Measurements from ENCODE around the gene TMEM18. TPM values are rescaled to one million over a fixed set of nuclear protein-coding genes. Genes with fewer than 3 reads are reported as not detected.
A peak's percentile ranks its signal among the peaks of the same experiment; 100 is the strongest.

Gene TMEM18
- polyA plus RNA-seq, 1 donor from 2014 or later: 58.6 TPM

- no peaks in the 10 kb centered on the region for H3F3A ChIP-seq (ENCODE audit: insufficient read depth, low read length, poor library complexity, severe bottlenecking)
- H3K9ac ChIP-seq (ENCODE audit: low read length): no peak overlapping the region
- TF ChIP-seq EZH2 (IDR thresholded peaks at IDR 0.05; ENCODE audit: borderline replicate concordance, insufficient read depth, low read length, poor library complexity, severe bottlenecking) (no peak), TAF1 (IDR thresholded peaks at IDR 0.05; ENCODE audit: low read depth) (no peak), MXI1 (conservative IDR thresholded peaks at IDR 0.05; ENCODE audit: poor library complexity, severe bottlenecking) (no peak), POLR2AphosphoS5 (IDR thresholded peaks at IDR 0.05) (no peak), EP300 (conservative IDR thresholded peaks at IDR 0.05; ENCODE audit: poor library complexity, severe bottlenecking) (no peak), RAD21 (conservative IDR thresholded peaks at IDR 0.05) (no peak), SMC3 (conservative IDR thresholded peaks at IDR 0.05; ENCODE audit: poor library complexity) (no peak)
- TF ChIP-seq, protein P1, sequence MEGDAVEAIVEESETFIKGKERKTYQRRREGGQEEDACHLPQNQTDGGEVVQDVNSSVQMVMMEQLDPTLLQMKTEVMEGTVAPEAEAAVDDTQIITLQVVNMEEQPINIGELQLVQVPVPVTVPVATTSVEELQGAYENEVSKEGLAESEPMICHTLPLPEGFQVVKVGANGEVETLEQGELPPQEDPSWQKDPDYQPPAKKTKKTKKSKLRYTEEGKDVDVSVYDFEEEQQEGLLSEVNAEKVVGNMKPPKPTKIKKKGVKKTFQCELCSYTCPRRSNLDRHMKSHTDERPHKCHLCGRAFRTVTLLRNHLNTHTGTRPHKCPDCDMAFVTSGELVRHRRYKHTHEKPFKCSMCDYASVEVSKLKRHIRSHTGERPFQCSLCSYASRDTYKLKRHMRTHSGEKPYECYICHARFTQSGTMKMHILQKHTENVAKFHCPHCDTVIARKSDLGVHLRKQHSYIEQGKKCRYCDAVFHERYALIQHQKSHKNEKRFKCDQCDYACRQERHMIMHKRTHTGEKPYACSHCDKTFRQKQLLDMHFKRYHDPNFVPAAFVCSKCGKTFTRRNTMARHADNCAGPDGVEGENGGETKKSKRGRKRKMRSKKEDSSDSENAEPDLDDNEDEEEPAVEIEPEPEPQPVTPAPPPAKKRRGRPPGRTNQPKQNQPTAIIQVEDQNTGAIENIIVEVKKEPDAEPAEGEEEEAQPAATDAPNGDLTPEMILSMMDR (IDR thresholded peaks at IDR 0.05; ENCODE audit: poor library complexity, severe bottlenecking): no peak
- TF ChIP-seq, protein P2, sequence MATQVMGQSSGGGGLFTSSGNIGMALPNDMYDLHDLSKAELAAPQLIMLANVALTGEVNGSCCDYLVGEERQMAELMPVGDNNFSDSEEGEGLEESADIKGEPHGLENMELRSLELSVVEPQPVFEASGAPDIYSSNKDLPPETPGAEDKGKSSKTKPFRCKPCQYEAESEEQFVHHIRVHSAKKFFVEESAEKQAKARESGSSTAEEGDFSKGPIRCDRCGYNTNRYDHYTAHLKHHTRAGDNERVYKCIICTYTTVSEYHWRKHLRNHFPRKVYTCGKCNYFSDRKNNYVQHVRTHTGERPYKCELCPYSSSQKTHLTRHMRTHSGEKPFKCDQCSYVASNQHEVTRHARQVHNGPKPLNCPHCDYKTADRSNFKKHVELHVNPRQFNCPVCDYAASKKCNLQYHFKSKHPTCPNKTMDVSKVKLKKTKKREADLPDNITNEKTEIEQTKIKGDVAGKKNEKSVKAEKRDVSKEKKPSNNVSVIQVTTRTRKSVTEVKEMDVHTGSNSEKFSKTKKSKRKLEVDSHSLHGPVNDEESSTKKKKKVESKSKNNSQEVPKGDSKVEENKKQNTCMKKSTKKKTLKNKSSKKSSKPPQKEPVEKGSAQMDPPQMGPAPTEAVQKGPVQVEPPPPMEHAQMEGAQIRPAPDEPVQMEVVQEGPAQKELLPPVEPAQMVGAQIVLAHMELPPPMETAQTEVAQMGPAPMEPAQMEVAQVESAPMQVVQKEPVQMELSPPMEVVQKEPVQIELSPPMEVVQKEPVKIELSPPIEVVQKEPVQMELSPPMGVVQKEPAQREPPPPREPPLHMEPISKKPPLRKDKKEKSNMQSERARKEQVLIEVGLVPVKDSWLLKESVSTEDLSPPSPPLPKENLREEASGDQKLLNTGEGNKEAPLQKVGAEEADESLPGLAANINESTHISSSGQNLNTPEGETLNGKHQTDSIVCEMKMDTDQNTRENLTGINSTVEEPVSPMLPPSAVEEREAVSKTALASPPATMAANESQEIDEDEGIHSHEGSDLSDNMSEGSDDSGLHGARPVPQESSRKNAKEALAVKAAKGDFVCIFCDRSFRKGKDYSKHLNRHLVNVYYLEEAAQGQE (IDR thresholded peaks at IDR 0.05; ENCODE audit: borderline replicate concordance): no peak
- H3K36me3 ChIP-seq (ENCODE audit: insufficient read depth, low read length): no peaks in the 10 kb centered on the region
- H3K9me3 ChIP-seq (ENCODE audit: low read length): no peaks in the 10 kb centered on the region
- H3K79me2 ChIP-seq (replicated peaks; ENCODE audit: insufficient read depth, low read length): no peaks in the 10 kb centered on the region
- no peaks in the 10 kb centered on the region for H3K9me2 ChIP-seq (ENCODE audit: insufficient read depth, low read length)
- H2AFZ ChIP-seq (ENCODE audit: low read depth, low read length): no peak overlapping the region
- no peak overlapping the region for H3K27ac ChIP-seq (ENCODE audit: low read length)
- no peak overlapping the region for H3K4me2 ChIP-seq (ENCODE audit: low read length)
- H3K27me3 ChIP-seq (ENCODE audit: insufficient read depth, low read depth, low read length): no peaks in the 10 kb centered on the region
- H3K4me3 ChIP-seq (ENCODE audit: low read length): no peak overlapping the region
- H4K20me1 ChIP-seq (ENCODE audit: insufficient read depth): no peaks in the 10 kb centered on the region
These were observed 39.8 kb downstream of the TMEM18 start for GRCh38 chr2:637406-637776.

- H3F3A ChIP-seq (ENCODE audit: insufficient read depth, low read length, poor library complexity, severe bottlenecking): no peaks in the 10 kb centered on the region
- H3K9ac ChIP-seq (ENCODE audit: low read length): no peak overlapping the region
- H4K20me1 ChIP-seq (ENCODE audit: insufficient read depth): no peaks in the 10 kb centered on the region
- no peak overlapping the region for H3K4me2 ChIP-seq (ENCODE audit: low read length)
- H3K36me3 ChIP-seq (ENCODE audit: insufficient read depth, low read length): no peaks in the 10 kb centered on the region
- H3K9me3 ChIP-seq (ENCODE audit: low read length): no peaks in the 10 kb centered on the region
- no peaks in the 10 kb centered on the region for H3K9me2 ChIP-seq (ENCODE audit: insufficient read depth, low read length)
- H2AFZ ChIP-seq (ENCODE audit: low read depth, low read length): no peak overlapping the region
- no peak overlapping the region for H3K27ac ChIP-seq (ENCODE audit: low read length)
- H3K27me3 ChIP-seq (ENCODE audit: insufficient read depth, low read depth, low read length): no peaks in the 10 kb centered on the region
- no peak overlapping the region for H3K4me3 ChIP-seq (ENCODE audit: low read length)
- TF ChIP-seq SMC3 (conservative IDR thresholded peaks at IDR 0.05; ENCODE audit: poor library complexity) (peak; percentile 96), TAF1 (IDR thresholded peaks at IDR 0.05; ENCODE audit: low read depth) (no peak), RAD21 (conservative IDR thresholded peaks at IDR 0.05) (peak; percentile 94), POLR2AphosphoS5 (IDR thresholded peaks at IDR 0.05) (no peak)
- TF ChIP-seq, protein P1 (IDR thresholded peaks at IDR 0.05; ENCODE audit: poor library complexity, severe bottlenecking): peak; percentile 94
- H3K79me2 ChIP-seq (replicated peaks; ENCODE audit: insufficient read depth, low read length): no peaks in the 10 kb centered on the region
These were observed 40.4 kb downstream of the TMEM18 start for GRCh38 chr2:636641-637405.

Measured in neural cell (in vitro differentiated cells).